Measurements from ENCODE around the gene XYLT2.
"Not testable (repeated sequence)": the region's sequence is repeated elsewhere in the genome, so short reads cannot be mapped to it uniquely, and the experiment has no call there.

The XYLT2 gene

DNA sequence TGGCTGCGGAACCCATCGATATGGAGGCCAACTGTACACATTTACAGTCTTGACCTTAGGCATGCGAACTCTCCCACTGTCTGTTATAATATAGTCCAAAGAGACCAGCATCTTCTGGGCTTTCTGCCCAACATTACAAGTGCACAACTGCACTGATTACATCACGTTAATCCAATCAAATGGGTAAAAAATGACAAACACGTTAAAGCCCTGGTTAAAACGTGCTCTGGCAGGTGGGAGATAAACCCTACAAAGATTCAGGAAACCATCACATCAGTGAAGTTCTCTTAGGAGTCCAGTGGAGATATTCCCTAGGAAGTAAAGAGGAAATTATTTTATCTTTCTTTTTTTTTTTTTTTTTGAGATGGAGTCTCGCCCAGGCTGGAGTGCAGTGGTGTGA lies 23.7 kb upstream of the XYLT2 start:
- no peak for DNase-seq

DNA sequence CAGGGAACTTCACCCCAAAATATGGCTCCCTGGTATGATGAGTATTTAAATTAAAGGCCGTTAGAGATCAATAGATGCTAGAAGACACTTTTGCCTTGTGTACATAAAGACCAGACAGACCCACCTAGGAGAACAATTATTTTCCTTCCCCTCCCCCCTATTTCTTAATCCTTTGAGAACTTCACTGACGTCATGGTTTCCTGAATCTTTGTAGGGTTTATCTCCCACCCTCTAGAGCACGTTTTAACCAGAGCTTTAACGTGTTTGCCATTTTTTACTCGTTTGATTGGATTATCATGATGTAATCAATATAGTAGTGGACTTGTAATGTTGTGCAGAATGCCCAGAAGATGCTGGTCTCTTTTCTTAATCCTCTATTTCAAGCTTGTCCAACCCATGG lies 22.9 kb upstream of the XYLT2 start:
- no peak for DNase-seq

DNA sequence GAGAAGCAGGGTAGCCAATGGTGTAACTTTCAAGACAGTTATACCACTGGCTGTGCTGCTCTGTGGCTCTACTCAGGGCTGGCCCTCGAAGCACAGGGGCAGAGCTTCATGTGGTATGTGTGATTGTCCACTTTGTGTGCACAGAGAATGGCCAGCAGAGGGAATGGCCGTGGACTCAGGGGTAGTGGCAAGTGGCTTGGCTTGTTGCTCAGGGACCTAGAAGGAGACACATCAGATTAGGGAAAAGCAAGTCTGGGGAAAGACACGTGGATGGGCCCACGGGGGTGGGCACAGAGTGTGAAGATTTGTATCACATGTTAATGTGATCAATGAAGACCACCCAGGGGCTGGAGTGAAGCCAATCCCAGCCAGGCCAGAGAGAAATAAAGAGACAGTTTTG lies 20.0 kb upstream of the XYLT2 start:
- DNase-seq = no peak

DNA sequence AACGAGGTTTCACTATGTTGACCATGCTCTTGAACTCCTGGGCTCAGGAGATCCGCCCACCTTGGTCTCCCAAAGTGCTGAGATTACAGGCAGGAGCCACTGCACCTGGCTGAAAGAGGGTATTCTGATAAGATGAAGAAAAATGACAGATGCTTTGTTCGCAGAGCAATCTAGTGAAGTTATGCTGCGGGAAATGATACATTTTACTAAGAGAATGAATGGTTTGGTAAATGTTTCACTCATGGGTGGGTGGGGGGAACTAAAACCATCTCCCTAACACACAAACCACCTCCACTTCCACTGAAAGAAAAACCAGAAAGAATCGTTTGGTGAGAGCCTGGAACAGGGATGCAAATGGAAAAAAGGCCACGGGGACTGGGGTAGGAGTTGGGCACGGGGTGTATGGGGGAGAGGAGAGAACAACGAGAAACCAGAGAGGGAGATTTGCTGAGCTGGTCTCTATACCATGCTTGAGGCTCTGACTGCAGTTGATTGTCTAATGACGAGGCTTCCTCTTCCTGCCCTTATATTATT lies 19.0 kb upstream of the XYLT2 start:
- DNase-seq = no peak

DNA sequence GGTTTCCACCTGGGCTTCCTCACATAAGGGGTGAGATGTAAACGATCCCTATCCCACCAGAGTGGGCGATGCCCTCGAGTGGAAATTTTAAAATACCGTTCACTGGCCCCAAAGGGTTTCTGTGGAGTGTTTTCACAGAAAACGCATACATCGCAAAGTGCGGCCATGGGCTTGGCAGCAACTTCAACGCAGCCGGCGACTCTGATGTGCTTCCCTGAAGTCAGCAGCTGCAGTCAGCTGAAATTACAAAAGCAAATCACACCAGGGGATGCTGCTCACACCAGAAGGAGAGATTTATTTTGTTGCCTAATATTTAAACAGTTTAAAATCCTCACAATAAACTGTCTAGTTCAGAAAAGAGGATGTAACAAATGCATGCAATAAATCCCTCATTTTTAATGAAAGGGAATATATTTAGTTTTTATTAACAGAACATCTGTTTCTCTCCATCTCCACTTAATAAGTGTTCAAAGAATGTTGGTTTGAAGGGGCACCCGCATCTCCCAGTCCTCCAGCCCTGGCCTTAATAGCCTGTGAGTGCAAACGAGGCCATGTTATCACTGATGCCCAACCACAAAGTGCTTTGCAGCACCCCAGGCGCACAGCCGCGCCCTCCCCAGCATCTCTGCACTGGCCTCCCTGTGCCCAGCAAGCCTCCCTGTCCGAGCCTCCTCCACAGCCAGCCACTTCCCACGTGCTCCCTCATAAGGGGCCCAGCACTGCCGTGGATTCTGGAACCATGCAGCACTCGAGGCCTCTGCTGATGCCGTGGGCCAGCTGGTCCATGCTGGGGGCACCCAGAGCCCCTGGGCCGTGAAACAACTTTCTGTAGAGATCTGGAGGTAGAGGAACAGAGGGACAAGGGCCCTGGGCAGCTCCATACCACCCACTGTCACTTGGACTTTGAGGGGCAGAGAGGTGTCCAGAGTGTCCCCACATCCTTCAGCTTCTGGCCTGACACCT lies 17.3 kb upstream of the XYLT2 start:
- no peak for DNase-seq

DNA sequence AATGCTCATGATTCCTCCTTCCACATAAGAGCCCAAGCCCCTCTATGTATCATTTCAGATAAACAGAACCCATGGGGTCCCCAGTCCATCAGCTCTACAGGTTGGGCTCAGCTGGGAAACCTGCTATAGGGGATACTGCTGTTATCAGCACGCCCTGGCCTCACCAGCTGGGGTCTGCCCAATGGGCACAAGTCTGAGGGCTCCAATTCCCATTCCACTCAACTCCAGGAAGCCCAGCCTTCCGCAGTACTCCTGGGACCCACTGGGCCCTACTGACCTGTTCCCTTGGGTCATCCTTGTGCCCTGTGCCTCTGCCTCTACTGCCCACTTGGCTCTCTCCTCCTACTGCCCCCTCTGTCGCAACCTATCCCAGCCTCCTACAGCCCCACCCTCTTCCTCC lies 16.2 kb upstream of the XYLT2 start:
- DNase-seq = no peak

DNA sequence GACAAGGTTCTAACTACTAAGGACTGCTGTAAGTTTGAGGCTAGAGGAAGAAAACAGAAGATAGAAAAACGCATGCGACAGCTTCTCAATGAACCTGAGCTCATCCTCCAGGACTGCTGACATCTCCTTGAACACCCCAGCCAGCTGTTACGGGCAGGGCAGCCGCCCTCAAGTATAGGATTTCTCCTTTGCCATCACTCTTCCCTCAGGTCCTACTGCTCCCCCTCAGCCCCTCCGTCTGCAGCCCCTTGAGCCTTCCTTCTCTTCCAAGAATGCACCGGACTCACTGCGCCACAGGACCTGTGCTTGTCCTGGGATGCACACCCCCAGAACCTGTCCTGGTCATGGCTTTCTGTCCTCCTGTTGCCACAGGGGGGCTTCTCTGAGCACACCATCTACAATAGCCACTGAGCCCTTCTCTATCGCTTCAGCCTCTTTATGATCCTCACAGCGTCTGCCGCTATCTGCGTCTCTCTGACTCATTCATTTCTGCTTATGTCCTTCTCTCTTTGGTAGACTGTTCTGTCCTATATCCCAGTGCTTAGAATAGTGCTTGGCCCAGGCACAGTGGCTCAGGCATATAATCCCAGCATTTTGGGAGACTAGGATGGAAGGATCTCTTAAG lies 15.7 kb upstream of the XYLT2 start:
- DNase-seq = no peak

DNA sequence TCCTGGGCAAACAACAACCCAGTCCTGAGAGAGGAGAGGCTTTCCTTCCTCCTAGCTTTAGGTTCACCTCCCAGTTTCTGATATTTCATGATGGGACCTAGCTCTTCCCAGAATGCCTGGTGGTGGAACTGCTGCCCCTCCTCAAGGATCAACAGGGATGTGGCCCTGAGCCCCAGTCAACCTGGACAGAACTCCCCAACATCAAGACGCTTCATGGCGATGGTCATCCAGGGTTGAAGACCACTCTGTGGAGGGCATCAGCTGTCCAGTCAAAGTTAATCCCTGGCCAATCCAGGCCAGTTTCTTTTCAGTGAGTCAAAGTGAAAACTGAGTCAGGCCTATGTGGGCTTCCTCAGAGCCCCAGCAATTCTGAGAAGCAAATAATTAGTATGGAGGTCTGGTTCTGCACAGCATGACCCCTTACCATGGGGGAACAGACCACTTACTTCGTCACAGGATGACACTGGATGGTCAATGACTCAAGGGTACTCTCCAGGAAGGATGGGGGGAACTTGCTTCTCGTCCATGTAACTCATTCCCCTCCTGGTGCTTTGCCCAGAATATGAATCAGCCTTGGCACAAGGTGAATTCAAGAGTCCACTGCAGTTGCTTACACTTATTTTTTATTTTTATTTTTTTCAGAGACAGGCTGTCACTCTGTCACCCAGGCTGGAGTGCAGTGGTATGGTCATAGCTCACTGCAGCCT lies 14.7 kb upstream of the XYLT2 start:
- DNase-seq = no peak

DNA sequence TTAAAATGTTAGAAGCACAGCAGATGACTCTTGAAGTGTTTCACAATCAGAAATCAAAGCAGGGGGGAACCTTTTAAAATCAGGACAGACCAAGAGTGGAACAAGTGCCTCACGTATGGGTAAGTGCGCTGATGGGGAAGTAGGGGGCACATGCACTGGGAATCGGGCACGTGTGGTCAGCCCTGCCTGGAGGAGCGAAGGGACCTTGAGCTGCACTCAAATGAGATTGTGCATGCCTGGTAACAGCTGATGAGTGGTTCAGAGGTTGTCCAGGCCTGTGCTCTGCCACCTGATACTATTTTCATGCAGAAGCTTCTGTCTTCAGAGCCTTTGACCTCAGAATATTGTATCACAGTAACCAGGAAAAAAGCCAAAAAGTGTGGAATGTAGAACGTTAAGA lies 13.7 kb upstream of the XYLT2 start:
- DNase-seq = no peak

DNA sequence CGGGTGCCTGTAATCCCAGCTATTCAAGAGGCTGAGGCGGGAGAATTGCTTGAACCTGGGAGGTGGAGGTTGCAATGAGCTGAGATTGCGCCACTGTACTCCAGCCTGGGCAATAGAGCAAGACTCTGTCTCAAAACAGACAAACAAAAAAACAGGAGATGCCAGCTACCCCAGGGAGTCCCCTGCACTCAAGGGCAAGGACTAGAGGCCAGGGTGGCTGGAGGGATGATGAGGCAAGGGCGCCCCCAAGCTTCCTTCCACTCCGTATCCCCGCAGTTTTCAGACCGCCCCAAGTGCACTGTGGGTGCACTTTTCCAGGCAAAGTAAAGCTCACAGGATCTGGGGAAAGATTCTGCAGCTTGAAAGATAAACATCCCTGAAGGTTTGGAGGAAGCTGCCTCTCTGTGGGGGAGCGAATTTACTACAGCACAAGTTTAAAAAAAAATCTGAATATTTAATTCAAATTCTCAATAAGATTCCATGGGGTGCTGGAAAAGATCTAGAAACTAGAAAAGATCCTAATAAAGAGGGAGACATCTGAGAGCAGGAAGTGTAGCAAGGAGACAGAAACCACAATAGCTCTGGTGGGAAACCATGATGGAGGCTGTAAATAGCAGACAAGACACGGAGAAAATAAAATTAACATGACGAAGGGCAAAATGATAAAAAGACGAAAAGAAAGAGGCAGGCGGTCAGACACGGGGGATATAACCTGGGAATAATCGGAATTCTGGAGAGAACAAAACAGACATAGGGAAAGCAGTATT lies 12.5 kb upstream of the XYLT2 start:
- DNase-seq = not testable (repeated sequence)

DNA sequence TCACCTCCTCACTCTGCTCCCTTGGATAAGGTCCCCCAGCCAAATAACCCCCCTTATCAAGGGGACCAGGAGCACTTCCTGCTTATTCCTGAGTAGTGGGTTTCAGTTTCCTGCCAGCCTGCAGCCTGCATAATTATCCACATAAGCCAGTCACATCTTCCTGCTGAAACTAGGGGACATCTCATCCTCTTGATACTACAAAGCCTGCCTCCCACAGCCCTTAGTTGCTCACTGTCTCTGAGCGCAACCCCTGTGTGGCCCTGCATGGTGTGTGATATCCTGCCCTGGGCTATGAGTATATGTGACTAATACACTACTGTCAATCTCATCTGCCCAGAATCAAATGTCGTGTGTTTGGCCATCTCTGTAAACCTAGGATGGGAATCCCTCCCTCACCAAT lies 8.0 kb upstream of the XYLT2 start:
- no peak for DNase-seq

DNA sequence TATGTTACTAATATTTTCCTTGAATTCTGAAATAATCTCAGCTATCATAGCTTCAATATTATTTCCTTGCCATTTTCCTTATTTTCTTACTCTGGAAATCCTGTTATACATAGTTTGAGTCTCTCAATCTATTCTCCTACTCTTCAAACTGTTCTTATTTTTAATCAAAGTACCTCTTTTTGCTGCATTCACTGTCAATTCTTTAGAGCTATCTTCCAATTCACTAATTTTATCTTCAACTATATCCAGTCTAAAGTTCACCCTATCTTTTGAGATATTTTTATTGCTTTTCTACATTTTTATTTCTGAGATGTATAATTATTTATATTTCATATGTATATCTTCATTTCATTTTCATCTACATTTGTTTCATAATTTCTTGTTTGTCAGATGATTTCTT lies 7.3 kb upstream of the XYLT2 start:
- DNase-seq = no peak

DNA sequence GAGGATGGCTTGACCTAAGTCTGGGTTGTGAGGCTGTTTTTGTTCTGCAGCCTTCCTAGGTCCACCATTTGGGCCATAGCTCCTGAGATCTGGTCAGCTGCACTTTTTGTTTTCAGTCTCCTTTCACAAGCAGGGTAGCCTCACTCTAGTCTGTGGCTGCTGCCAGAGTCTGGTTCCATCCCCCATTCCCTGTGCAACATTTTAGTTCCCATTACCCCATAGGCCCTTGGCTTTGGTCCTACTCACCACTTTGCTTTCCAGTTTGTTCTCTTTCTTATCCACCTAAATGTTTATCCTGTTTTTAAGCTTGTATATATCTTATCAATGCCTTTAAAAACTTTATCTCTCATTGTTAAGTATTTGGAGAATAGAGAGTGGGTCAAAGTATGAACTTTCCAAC lies 6.5 kb upstream of the XYLT2 start:
- no peak for DNase-seq

DNA sequence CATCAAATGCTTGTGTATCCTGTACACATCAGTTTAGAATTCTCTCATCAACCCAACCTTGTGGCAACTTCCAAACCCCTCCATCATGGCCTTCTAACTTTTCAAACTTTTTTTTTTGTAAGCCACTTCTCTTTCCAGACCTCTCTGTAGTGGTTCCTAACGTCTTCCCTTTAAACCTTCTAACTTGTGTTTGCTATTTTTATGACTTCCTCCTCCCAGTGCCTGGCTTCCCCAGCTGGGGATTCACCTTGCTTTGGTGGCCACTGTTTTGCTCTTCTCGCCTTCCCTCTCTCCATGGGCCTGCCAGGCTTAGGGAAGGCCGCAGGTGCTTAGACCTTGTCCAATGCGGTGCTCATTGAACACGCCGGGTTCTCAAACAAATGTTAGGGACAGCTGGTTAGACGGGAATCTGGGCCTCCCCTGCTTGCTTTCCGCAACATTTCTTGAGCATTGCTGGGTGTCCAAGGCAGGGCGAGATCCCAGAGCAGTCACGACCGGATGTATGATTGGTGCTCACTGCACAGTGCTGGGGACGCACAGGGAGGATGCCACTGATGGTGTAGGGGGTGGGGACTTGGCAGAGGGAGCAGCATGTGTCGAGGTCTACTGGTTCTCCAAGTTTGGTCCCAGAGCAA lies 1.1 kb upstream of the XYLT2 start:
- no peak for DNase-seq

DNA sequence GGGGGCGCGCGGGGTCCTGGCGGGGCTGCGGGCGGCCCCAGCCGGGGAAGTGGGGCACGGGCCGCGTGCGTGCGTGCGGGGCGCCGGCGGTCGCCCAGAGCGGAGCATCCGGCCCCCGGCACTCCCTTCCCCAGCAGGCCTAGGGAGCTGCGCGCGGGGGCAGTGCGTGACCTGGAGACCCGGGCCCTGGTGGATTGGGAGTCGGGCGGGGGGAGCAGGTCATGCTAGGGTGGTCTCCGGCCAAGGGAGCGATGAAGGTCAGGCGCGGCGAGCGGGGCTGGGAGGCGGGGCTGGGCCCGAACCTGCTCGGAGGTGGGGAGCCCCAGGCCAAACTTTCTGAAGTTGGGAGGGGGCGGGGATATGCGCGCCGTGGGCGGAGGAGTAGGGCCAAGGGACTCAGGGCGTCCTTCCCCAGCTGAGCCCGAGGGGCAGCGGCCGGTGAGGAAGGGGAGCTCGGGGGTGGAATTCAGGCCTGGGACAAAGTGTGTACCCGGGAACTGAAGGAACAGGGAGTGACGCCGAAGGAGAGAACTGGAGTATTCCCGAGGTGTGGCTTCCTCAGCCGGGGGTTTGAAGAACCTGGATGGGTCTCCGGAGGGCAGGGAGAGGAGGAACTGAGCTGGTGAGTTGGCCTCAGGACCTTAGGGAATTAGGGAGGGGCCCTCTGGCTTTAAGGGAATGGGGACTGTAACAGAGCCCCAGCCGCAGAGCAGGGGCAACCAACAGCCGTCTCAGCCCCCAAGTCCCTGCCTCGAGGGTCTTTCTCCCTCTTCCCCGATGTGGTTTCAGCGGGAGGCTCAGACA lies 589 bp downstream of the XYLT2 start:
- no peak for DNase-seq

DNA sequence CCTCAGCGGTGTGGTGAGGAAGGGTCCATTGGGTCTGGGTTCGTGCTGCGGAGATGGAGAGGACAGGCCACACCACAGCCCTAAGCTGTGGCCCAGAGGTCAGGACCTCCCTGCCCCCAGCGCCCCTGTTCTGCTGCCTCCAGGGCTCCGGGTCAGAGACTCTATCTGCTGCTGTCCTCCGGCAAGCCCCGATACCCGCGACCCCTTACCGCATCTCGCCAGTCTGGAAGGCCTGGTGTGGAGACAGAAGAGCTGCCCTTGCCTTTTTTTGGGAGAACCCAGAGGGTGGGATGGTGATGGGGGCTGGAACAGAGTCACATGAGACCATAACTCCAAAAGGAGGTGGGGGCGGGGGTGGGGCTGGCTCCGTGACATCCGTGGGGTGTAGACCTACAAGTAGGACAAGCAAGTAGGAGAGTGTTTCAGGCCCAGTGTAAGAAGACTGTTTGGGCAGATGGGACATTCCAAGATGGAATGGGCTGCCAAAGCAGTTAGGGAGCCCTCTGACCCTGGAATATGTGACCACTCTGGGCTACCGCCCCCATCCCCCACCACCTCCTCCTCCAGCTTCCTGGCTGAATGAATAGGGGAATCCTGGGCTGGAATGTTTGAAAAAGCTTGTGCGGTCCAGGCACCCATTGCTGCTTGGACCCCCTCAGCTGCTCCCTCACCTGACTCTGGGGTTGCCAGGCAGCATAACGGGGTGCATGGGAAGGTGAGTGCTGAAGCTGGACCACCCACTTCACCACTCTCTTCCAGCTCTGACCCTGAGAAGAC lies 1.4 kb downstream of the XYLT2 start:
- no peak for DNase-seq

DNA sequence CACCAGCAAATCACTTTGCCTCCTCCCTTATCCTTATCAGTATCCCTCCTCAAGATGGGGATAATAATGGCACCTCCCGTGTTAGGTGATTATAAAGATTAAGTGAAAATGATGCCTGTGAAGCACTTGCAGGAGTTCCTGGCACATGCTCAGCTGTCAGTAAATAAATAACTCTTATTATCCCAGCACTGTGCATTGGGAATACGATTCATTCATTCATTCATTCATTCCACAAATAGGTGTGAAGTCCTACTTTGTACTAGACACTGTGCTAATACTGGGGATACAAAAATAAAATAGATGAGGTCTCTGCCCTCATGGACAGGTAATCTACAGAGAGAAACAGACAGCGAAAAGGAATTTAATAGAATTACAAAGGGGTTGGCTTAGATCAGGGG lies 2.0 kb downstream of the XYLT2 start:
- no peak for DNase-seq

DNA sequence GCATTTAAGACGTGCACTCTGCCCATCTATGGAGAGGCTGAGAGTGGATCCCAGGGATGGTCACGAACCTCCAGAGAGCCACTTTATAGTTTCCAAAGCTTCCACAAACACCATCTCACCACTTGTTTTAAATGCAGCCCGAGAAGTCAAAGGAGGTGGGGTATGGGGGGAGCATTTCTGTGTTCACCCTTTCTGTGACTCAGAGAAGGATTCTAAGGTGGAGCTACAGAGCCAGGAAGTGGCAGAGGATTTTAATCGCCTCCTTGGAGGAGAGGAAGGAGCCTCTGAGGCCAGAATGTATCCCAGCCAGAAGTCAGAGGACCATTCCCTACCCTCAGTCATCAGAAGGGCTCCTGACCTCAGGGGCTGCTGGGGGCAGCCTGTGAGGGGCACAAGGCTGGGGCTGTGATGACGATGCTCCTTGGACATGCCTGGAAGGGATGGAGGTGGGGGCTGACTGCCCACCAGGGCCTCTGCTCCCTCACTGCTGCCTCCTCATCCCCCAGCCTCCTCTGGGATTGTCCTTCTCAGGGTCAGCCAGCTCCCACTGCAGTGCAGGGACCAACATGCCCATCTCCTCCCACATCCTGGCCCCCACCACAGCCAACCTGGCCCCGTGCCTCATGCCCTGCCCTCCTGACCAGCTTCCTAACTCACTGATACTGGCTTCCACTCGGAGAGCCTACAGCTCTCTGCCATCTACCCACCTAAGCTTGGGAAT lies 2.8 kb downstream of the XYLT2 start:
- no peak for DNase-seq

DNA sequence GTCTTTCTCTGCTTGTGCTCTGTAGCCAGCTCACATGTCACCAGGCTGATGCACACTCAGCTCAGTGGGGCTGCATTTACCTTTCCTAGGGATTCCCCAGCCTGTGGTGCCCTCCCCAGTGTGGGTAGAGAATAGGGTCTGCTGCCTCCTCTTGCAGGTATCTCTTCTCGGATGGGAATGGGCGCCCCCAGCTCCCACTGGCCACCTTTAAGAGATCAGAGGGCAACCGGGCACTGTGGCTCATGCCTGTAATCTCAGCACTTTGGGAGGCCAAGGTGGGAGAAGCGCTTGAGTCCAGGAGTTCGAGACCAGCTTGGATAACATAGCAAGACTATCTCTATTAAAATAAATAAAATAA lies 3.3 kb downstream of the XYLT2 start:
- no peak for DNase-seq

DNA sequence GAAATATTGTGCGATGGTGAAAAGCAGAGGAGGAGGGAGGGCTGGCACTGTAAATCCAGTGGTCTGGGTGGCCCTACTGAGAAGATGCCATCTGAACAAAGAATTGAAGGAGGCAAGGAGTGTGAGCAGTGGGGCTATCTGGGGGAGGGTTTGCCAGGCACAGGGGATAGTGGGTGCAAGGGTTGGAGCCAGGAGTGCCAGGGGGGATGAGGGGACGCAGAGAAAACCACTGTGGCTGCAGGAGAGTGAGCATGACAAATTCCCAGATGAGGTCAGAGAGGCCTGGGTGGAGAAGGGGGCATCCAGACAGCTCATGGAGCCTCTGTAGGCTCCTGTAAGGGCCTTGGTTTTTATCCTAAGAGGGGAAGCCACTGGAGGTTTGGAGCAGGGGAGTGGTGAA lies 4.8 kb downstream of the XYLT2 start:
- DNase-seq = no peak
